Coronary artery (tissue), 2 donors: Measurements from ENCODE around the gene AMOTL2.

Experiments
- DNase-seq: peaks from one replicate; pipeline ENCODE4 v3.0.0-alpha.2; 2017; ENCODE audit warnings: low spot score
- H3K27ac ChIP-seq, 2 donors: fragments of 200-600 bp; sonication (generic); one replicate each; pipeline ENCODE4 v1.5.1; 2016 to 2019
- H3K4me3 ChIP-seq: fragments of 200-600 bp; sonication (generic); 2 replicates; pipeline ENCODE4 v1.5.1; 2016; ENCODE audit warnings: mild to moderate bottlenecking, moderate library complexity
- TF ChIP-seq, protein P1 (sequence below): fragments of 200-600 bp; sonication (generic); IDR thresholded peaks from one replicate; pipeline ENCODE4 v1.5.1; 2019; ENCODE audit warnings: antibody characterized with exemption

Gene AMOTL2

DNA sequence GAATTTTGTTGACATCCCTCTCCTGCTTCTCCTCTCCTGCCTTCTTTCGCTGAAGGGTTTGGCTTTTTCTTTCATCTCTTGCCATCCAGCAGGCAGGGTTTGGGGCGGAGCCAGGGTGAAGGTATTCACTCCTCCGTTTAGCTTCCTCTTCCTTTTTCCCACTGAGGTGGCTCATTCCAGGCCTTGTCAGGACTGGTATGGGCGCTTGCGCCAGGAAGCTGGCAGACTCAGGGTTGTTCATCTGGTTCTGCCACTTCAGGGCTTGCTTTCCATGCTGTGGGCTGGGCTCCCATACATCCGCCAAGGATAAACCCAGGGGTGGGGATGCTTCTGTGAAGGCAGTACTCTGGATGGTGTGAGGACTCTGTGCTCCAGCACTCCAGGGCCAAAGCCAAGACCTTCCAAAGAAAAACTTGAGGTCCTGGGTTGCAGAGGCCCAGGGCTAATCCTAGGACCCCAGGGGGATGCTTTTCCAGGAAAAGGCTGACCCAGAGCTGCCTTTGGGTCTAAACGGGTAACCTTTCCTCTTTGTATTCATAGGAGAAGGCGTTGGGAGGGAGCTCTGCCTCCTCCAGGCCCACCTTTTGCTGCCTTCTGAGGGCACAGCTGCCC is 7.7 kb upstream of the AMOTL2 start:
- peak; percentile 68 for DNase-seq
- TF ChIP-seq, protein P1, sequence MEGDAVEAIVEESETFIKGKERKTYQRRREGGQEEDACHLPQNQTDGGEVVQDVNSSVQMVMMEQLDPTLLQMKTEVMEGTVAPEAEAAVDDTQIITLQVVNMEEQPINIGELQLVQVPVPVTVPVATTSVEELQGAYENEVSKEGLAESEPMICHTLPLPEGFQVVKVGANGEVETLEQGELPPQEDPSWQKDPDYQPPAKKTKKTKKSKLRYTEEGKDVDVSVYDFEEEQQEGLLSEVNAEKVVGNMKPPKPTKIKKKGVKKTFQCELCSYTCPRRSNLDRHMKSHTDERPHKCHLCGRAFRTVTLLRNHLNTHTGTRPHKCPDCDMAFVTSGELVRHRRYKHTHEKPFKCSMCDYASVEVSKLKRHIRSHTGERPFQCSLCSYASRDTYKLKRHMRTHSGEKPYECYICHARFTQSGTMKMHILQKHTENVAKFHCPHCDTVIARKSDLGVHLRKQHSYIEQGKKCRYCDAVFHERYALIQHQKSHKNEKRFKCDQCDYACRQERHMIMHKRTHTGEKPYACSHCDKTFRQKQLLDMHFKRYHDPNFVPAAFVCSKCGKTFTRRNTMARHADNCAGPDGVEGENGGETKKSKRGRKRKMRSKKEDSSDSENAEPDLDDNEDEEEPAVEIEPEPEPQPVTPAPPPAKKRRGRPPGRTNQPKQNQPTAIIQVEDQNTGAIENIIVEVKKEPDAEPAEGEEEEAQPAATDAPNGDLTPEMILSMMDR, result no peak
- H3K4me3 ChIP-seq, result no peak overlapping the region
- H3K27ac ChIP-seq, result no peak overlapping the region

DNA sequence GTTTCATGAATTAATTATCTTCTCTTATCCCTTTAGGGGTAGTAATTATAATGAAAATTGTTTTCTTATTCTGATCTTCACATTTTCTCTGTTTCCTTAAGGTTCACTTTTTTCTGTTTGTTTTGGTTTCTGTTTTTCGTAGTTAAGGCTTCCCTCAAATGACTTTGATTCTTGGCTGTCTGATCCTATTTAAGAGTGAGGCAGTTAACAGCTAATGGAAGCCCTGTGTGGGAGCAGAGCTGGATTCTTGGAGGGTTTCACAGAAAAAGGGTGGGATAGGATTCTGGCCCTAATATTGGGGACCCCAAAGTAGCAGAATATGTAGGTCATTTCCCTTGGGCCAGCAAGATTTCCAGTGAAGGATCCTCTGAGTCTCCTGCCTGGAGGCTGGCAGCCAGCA is 6.8 kb upstream of the AMOTL2 start:
- no peak for DNase-seq
- Histone ChIP-seq H3K27ac (peak overlapping the region in 1 of 2 donors; percentile 65), H3K4me3 (no peak overlapping the region)
- TF ChIP-seq, protein P1, result no peak

DNA sequence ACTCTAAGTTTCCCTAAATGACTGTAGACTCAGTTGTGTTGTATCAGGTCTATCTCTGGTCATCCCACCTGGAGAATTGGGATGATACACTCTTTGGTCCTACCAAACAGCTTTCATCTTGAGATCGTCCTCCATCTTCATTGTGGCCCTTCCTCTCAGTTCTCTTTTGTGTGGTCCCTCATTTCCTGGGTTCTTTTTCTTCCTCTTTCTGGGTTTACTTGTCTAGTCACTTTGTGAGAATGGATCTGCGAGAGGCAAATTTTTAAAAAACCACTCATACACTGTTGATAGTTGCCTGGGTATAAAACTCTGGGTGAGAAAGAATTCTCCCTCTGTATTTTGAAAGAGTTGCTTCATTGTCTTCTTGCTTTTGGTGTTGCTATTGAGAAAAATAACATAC is 6.0 kb upstream of the AMOTL2 start:
- no peak for DNase-seq
- H3K4me3 ChIP-seq, result no peak overlapping the region
- TF ChIP-seq, protein P1, result no peak
- no peak overlapping the region for H3K27ac ChIP-seq

DNA sequence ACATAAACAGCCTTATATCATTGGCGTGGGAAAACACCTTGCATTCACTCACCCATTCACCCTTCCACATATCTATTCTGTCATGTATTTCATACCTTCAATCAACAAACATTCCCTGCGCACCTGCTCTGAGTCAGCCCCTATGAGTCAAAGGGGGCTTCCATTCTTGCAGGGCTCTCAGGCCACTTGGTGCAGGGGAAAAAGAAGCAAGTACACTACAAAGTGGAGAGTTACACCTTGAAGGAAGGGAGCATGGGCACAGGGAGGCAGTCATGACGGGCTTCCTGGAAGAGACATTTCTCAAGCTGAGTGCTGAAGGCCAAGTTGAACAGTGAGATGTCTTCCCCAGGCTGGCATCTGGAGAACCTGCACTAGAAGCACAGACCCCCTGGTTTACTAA is 4.6 kb upstream of the AMOTL2 start:
- H3K4me3 ChIP-seq, result no peak overlapping the region
- no peak overlapping the region for H3K27ac ChIP-seq
- DNase-seq, result no peak
- TF ChIP-seq, protein P1, result no peak

DNA sequence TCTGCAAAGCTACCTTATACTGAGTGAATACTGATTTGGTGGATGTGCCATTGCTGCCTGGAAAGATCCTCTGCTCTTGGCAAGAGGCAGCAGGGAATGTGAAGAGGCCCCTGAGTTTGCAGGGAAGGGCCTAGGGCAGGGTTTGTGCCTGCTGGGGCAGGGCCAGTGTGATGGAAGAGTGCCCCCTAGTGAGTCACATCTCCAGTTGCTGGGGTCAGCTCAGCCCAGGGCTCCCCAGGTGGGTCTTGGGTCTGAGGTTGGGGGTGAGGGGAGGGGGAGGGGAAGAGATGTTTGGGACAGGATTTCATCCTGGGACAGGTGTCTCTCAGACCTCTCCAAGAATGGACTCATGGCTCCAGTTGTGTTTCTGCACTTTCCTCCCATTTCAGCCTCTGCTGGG is 4.1 kb upstream of the AMOTL2 start:
- TF ChIP-seq, protein P1, result no peak
- Histone ChIP-seq H3K4me3 (no peak overlapping the region), H3K27ac (no peak overlapping the region)
- no peak for DNase-seq

DNA sequence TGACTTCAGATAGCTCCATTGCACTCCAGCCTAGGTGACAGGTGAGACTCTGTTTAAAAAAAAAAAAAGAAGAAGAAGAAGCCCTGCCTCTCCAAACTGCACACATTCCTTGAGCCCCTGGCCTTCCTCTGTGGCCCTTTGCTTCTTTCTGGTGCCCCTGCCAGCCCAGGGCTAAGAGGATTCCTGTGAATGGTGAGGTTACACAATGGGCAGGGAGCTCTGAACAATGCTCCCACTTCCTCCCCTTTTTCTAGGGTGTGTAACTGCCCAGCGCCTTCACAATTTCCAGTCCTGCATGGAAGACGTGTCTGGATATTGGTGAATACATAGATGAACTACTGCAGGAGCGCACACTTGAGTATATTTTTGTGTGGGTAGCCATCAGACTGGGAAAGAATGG is 3.6 kb upstream of the AMOTL2 start:
- Histone ChIP-seq H3K4me3 (no peak overlapping the region), H3K27ac (no peak overlapping the region)
- DNase-seq, result no peak
- TF ChIP-seq, protein P1, result no peak

DNA sequence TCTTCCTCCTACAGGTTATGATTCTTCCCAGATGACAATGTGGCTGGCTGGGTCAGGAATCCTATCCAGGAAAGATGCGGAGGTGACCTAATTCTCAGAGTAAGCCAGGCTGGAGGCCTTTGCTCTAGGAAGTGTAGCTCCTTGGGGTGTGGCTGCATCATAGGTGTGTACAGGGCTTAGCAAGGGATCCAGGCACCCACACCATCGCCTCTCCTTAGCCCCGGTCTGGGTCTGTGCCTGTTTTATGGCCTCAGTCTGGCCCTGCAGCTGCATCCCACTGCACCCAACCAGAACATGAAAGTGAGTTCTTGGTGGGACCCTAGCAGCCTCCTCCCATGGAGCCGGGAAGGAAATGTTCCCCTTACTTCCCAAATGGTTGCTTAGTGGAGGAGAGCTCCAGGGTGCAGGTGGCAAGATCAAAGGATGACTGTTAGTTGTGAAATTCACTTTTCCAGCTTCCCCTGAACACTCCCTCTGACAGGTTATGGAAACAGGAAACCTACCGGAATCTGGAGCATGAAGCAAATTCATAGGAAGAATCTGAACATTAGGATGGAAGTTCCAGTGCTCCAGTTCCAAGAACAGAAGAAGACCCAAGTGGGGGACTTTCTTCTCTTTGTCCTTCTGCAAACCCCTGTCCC is 2.7 kb upstream of the AMOTL2 start:
- no peak overlapping the region for H3K27ac ChIP-seq
- no peak for DNase-seq
- H3K4me3 ChIP-seq, result no peak overlapping the region
- TF ChIP-seq, protein P1, result no peak
